Activated naive CD4-positive, alpha-beta T cell treated with anti-CD3 and anti-CD28 coated beads for 36 hours (primary cell): ENCODE measurements around the gene CAMLG. TPM values are rescaled to one million over a fixed set of nuclear protein-coding genes. Genes with fewer than 3 reads are reported as not detected.
"Not testable (repeated sequence)": the region's sequence is repeated elsewhere in the genome, so short reads cannot be mapped to it uniquely, and the experiment has no call there.

ENCODE experiments used
- CTCF ChIA-PET: fragments of 350-600 bp; sonication (Branson Sonifier 250); formaldehyde crosslinking; loops from one replicate; lab custom pipeline; 2021; ENCODE audit warnings: antibody characterized with exemption; lab: Charles Lee
- DNase-seq: peaks from one replicate; pipeline ENCODE4 v3.0.0-alpha.2; 2020
- H3K27ac Mint-ChIP-seq: one replicate; pipeline ENCODE4 v1.8.0; 2021; ENCODE audit warnings: mild to moderate bottlenecking, mixed read lengths
- H3K27me3 Mint-ChIP-seq: one replicate; pipeline ENCODE4 v1.8.0; 2021; ENCODE audit warnings: low read depth, mixed read lengths
- H3K36me3 Mint-ChIP-seq: one replicate; pipeline ENCODE4 v1.8.0; 2021; ENCODE audit warnings: low read depth, mixed read lengths
- H3K4me1 Mint-ChIP-seq: one replicate; pipeline ENCODE4 v1.8.0; 2021; ENCODE audit warnings: low read depth, mixed read lengths
- H3K4me3 Mint-ChIP-seq: one replicate; pipeline ENCODE4 v1.8.0; 2021; ENCODE audit warnings: mild to moderate bottlenecking, moderate library complexity, mixed read lengths
- H3K9me3 Mint-ChIP-seq: one replicate; pipeline ENCODE4 v1.8.0; 2021; ENCODE audit warnings: mixed read lengths
- intact Hi-C: fragments of 100-400 bp; cut with micrococcal nuclease; formaldehyde crosslinking; loops from one replicate; pipeline ENCODE4 v1.15.1; 2023
- total RNA-seq, 2 experiments: library from RNA; stranded (reverse); gene quantifications; one replicate each; pipeline ENCODE4 v1.2.3, GENCODE V29; 2021

The CAMLG gene
- total RNA-seq, result 10 to 100 TPM; 34.6 to 36.9 TPM

- no peaks in the 10 kb centered on the region for H3K27me3 Mint-ChIP-seq
- peaks cover 26% of the 10 kb centered on the region for H3K4me1 Mint-ChIP-seq
- DNase-seq, result peak; percentile 97
- CTCF ChIA-PET, result interaction anchor here (0.6 to 5.4 kb wide), 12 partner anchors 11 to 600 kb away, joined by 3 to 47 read pairs (median 4); partner anchors contain the start of genes DDX46 and PCBD2
- peak within 1 kb of the TSS; percentile 88 for H3K27ac Mint-ChIP-seq
- peak within 1 kb of the TSS; percentile 81 for H3K4me3 Mint-ChIP-seq
- H3K36me3 Mint-ChIP-seq, result peaks cover 9% of the 10 kb centered on the region
- H3K9me3 Mint-ChIP-seq, result no peaks in the 10 kb centered on the region
- intact Hi-C loops, result loop anchor here (1.0 to 10.0 kb wide), 15 partner anchors 20 to 734 kb away; partner anchors contain the start of genes C5orf24, DDX46, PCBD2 and PPP2CA
These were observed at the start of gene CAMLG for GRCh38 chr5:134738133-134738962. Gene CAMLG, plus strand, starts transcription at chr5:134738548. Its CDS starts 73 bp downstream, at chr5:134738621.

GRCh38 chr5:134690144-134690543 lies 48.2 kb upstream of the CAMLG start:
- H3K27me3 Mint-ChIP-seq, H3K27ac Mint-ChIP-seq, H3K9me3 Mint-ChIP-seq, DNase-seq, H3K4me1 Mint-ChIP-seq, intact Hi-C loops, H3K4me3 Mint-ChIP-seq: not testable (repeated sequence)
- CTCF ChIA-PET, result interaction anchor here (0.5 kb wide), 1 partner anchor 258 kb away, joined by 3 read pairs; no protein-coding TSS in a partner anchor
- peaks cover 27% of the 10 kb centered on the region for H3K36me3 Mint-ChIP-seq

GRCh38 chr5:134692722-134693121 lies 45.6 kb upstream of the CAMLG start:
- no peak for DNase-seq
- CTCF ChIA-PET, result no interaction called here
- H3K27me3 Mint-ChIP-seq, result no peaks in the 10 kb centered on the region
- H3K36me3 Mint-ChIP-seq, result peaks cover 22% of the 10 kb centered on the region
- no peak overlapping the region for H3K27ac Mint-ChIP-seq
- no peaks in the 10 kb centered on the region for H3K9me3 Mint-ChIP-seq
- no peak overlapping the region for H3K4me3 Mint-ChIP-seq
- no peaks in the 10 kb centered on the region for H3K4me1 Mint-ChIP-seq
- intact Hi-C loops, result no loop called here

GRCh38 chr5:134708301-134708700 lies 30.0 kb upstream of the CAMLG start:
- DNase-seq, result no peak
- H3K9me3 Mint-ChIP-seq, result no peaks in the 10 kb centered on the region
- H3K4me1 Mint-ChIP-seq, result no peaks in the 10 kb centered on the region
- CTCF ChIA-PET, result interaction anchor here (1.0 to 2.0 kb wide), 2 partner anchors 30 to 120 kb away, joined by 3 to 4 read pairs; partner anchors contain the start of gene CAMLG
- H3K27me3 Mint-ChIP-seq, result no peaks in the 10 kb centered on the region
- H3K4me3 Mint-ChIP-seq, result no peak overlapping the region
- intact Hi-C loops, result no loop called here
- peaks cover 14% of the 10 kb centered on the region for H3K36me3 Mint-ChIP-seq
- H3K27ac Mint-ChIP-seq, result no peak overlapping the region

- Mint-ChIP-seq H3K4me3 (no peak overlapping the region), H3K27ac (no peak overlapping the region), H3K27me3 (no peaks in the 10 kb centered on the region), H3K4me1 (no peaks in the 10 kb centered on the region), H3K36me3 (peaks cover 23% of the 10 kb centered on the region), H3K9me3 (no peaks in the 10 kb centered on the region)
- DNase-seq, result no peak
- CTCF ChIA-PET, result interaction anchor here (0.5 to 1.4 kb wide), 3 partner anchors 25 to 167 kb away, joined by 3 to 4 read pairs (median 3); no protein-coding TSS in a partner anchor
- intact Hi-C loops, result no loop called here
These were observed 24.2 kb upstream of the CAMLG start for GRCh38 chr5:134714120-134714519.

- Mint-ChIP-seq H3K27me3 (no peaks in the 10 kb centered on the region), H3K27ac (no peak overlapping the region), H3K36me3 (peaks cover 23% of the 10 kb centered on the region), H3K4me1 (no peaks in the 10 kb centered on the region), H3K9me3 (no peaks in the 10 kb centered on the region), H3K4me3 (no peak overlapping the region)
- no peak for DNase-seq
- CTCF ChIA-PET, result interaction anchor here (0.6 kb wide), 1 partner anchor 166 kb away, joined by 4 read pairs; no protein-coding TSS in a partner anchor
- intact Hi-C loops, result no loop called here
These were observed 23.8 kb upstream of the CAMLG start for GRCh38 chr5:134714541-134714940.

- CTCF ChIA-PET, H3K27me3 Mint-ChIP-seq, H3K27ac Mint-ChIP-seq, DNase-seq, H3K4me1 Mint-ChIP-seq, H3K9me3 Mint-ChIP-seq, intact Hi-C loops, H3K4me3 Mint-ChIP-seq: not testable (repeated sequence)
- peaks cover 24% of the 10 kb centered on the region for H3K36me3 Mint-ChIP-seq
These were observed 22.9 kb upstream of the CAMLG start for GRCh38 chr5:134715466-134715865.

- Mint-ChIP-seq H3K27ac (no peak overlapping the region), H3K4me1 (no peaks in the 10 kb centered on the region), H3K4me3 (no peak overlapping the region), H3K27me3 (no peaks in the 10 kb centered on the region), H3K9me3 (no peaks in the 10 kb centered on the region), H3K36me3 (peaks cover 5% of the 10 kb centered on the region)
- intact Hi-C loops, result no loop called here
- DNase-seq, result no peak
- CTCF ChIA-PET, result interaction anchor here (1.0 kb wide), 1 partner anchor 33 kb away, joined by 3 read pairs; no protein-coding TSS in a partner anchor
These were observed 13.5 kb upstream of the CAMLG start for GRCh38 chr5:134724872-134725271.

GRCh38 chr5:134732819-134733218 lies 5.5 kb upstream of the CAMLG start:
- Mint-ChIP-seq H3K9me3 (no peaks in the 10 kb centered on the region), H3K36me3 (no peaks in the 10 kb centered on the region), H3K27ac (no peak overlapping the region), H3K4me1 (peaks cover 3% of the 10 kb centered on the region), H3K4me3 (no peak overlapping the region), H3K27me3 (no peaks in the 10 kb centered on the region)
- DNase-seq, result no peak
- intact Hi-C loops, result loop anchor here (10.0 kb wide), 1 partner anchor 728 kb away; the partner anchor contains the start of gene VDAC1
- CTCF ChIA-PET, result interaction anchor here (0.9 kb wide), 1 partner anchor 24 kb away, joined by 3 read pairs; no protein-coding TSS in a partner anchor

GRCh38 chr5:134735243-134735642 lies 3.1 kb upstream of the CAMLG start:
- Mint-ChIP-seq H3K36me3 (no peaks in the 10 kb centered on the region), H3K4me3 (no peak overlapping the region), H3K27me3 (no peaks in the 10 kb centered on the region), H3K9me3 (no peaks in the 10 kb centered on the region), H3K4me1 (peaks cover 12% of the 10 kb centered on the region), H3K27ac (no peak overlapping the region)
- CTCF ChIA-PET, result interaction anchor here (0.6 to 2.7 kb wide), 7 partner anchors 23 to 366 kb away, joined by 3 to 17 read pairs (median 5); partner anchors contain the start of genes C5orf24, DDX46 and PCBD2
- intact Hi-C loops, result loop anchor here (5.0 to 10.0 kb wide), 2 partner anchors 128 to 730 kb away; partner anchors contain the start of gene VDAC1
- DNase-seq, result peak; percentile 50

- Mint-ChIP-seq H3K4me3 (no peak overlapping the region), H3K9me3 (no peaks in the 10 kb centered on the region), H3K27me3 (no peaks in the 10 kb centered on the region), H3K4me1 (peaks cover 22% of the 10 kb centered on the region), H3K36me3 (peaks cover 7% of the 10 kb centered on the region), H3K27ac (no peak overlapping the region)
- CTCF ChIA-PET, result interaction anchor here (1.0 to 2.7 kb wide), 4 partner anchors 22 to 169 kb away, joined by 3 to 17 read pairs (median 6); partner anchors contain the start of genes DDX46 and PCBD2
- intact Hi-C loops, result loop anchor here (2.0 to 10.0 kb wide), 3 partner anchors 129 to 731 kb away; partner anchors contain the start of gene VDAC1
- no peak for DNase-seq
These were observed 2.1 kb upstream of the CAMLG start for GRCh38 chr5:134736173-134736812.
